NCI-H510A treated with DMSO at 0.1 percent for 48 hours (cell line): ENCODE data around the gene HLA-DRB1.
"Not testable (repeated sequence)": the region's sequence is repeated elsewhere in the genome, so short reads cannot be mapped to it uniquely, and the experiment has no call there.

Experiments used
- DNase-seq: peaks from one replicate; lab custom pipeline; 2025; lab: John Stamatoyannopoulos, UW

HLA-DRB1 gene

DNA sequence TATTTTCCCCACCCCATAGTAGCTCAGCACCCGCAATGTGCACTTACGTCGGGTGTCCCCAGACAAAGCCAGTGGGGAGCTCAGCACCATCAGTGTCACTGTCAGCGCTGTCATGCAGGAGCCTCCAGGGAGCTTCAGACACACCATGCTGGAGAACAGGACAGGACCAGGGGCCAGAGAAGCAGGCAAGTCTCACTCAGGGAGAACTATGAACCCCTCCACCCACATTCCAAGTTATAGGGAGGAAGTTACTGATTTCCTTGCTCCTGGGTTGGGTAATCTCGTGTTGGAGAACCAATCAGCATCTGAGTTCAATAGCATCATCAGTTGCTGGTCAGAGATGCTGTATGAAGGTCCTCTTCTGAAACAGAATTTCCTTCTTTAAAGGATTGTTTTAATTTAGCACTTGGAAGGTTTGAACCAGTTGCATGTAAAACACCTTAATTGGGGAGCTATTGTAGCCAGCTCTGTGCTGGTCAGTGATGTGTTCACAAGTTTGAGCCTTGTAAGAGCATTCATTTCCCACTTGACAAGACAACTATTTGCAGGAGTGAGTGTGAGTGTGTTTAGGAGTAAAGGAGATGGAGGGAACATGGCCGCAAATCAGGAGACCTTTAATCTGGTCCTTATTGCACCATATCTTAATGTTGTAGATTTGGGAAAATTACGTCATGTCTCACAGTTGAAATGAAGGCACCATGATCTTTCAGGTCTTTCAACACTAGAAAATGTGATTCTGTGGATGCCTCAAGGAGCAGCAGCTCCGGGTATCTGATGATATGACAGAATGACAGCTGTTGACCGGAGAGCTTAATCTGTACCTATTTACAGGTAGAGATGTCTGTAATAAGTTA lies at the start of gene HLA-DRB1:
Gene HLA-DRB1, minus strand, starts transcription at position 253 of the 854 bp plus-strand sequence. Its CDS starts 106 bp downstream, at position 147.
- no peak for DNase-seq

DNA sequence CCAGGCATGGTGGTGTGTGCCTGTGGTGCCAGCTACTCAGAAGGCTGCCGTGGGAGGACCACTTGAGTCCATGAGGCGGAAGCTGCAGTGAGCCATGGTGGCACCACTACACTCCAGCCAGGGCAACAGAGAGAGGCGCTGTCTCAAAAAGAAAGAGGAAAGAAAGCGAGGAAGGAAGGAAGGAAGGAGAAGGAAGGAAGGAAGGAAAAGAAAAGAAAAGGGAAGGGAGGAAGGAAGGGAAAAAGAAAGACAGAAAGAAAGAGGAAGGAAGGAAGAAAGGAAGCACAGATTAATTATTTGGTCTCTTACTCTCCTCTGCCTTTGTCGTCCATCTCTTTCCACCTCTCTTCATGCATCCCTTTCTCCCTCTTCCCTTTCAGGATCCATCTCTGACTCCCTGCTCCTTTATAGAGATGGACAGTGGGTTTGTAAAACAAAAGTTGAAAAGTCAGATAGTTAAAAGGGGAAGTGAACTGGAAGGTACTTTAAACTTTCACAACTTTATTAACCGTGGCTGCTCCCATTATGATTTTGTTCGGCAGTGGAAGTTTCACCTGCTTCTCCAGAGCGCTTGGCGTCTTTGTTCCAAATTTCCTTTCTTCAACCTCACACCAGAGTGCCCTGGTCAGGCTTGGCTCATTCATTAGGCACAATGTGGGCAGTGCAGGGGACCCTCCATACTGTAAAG lies 49.0 kb upstream of the HLA-DRB1 start:
- no peak for DNase-seq

DNA sequence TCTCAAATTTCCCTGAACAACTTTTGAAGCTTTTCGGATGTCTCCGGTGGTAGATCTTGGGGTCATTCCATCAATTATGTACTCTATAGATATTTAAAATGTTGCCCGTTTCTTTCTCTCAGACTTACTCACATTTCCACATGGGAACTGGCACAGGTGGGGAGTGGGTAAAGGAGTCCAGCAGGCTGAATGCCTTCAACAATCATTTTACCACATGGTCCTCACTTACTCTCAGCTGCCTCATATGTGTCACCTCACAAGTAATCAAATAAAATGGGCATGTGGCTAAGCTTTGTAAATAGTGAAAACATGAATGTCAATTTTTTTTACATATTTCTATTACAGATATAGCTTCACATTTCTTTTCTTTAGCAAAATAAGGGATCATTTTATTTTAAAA lies 48.2 kb upstream of the HLA-DRB1 start:
- no peak for DNase-seq

DNA sequence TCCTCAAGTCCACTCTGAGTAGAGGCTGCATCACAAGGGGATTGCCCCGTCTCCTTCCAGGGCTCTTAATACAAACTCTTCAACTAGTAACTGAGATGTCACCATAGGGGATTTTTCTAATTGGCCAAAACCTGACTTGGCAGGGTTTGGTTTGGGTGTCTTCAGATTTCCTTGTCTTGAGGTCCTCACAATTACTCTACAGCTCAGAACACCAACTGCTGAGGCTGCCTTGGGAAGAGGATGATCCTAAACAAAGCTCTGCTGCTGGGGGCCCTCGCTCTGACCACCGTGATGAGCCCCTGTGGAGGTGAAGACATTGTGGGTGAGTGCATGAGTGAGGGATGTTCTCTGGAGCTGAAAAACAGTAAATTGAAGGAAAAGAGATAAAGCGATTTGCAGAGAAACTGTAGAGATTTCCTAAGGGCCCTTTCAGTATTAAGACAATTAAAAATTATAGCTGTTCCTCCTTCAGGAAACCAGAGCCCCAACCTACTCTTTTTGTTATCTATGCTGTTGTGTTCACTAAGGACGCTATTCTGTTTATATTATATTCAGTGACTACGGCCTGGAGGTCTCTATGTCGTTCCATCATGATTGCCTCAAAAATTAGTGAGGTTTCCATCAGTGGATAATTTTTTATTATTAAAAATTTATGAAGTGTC lies 47.7 kb upstream of the HLA-DRB1 start, which contains the start of gene HLA-DQA1:
Gene HLA-DQA1, plus strand, starts transcription at position 188 of the 662 bp plus-strand sequence. Its CDS starts 53 bp downstream, at position 241.
- DNase-seq: no peak

DNA sequence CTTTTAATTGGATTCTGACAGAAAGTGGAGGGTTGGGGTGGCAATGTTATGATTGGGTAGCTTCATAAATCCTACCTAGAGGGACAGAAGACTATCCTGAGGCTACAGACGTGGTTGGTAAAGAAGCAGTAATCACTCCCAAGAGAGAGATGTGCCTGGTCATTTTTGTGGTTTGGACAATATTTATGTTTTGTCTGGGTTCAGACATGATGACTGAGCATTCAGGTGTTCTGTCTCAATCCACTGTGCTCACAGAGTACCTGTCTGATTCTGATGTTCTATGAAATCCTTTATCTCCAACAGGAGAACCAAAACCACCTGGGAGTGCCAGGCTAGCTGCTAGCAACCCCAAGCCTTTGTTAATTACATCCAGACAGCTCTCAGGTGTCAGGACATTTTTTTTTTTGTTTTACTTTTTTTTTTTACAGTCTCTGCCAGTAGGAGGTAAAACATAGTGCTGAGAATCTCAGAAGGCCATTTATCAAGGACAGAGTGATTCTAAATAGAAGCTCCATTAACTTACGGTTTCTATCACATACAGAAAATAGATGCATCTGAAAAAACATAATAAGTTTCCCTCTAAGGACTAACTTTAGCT lies 46.0 kb upstream of the HLA-DRB1 start:
- DNase-seq: no peak

DNA sequence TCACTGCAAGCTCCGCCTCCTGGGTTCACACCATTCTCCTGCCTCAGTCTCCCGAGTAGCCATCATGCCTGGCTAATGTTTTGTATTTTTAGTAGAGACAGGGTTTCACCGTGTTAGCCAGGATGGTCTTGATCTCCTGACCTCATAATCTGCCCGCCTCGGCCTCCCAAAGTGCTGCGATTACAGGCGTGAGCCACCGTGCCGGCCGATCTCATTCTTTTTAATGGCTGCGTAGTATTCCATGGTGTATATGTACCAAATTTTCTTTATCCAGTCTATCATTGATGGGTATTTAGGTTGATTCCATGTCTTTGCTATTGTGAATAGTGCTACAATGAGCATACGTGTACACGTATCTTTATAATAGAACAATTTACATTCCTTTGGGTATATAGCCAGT lies 40.1 kb upstream of the HLA-DRB1 start:
- DNase-seq: not testable (repeated sequence)

DNA sequence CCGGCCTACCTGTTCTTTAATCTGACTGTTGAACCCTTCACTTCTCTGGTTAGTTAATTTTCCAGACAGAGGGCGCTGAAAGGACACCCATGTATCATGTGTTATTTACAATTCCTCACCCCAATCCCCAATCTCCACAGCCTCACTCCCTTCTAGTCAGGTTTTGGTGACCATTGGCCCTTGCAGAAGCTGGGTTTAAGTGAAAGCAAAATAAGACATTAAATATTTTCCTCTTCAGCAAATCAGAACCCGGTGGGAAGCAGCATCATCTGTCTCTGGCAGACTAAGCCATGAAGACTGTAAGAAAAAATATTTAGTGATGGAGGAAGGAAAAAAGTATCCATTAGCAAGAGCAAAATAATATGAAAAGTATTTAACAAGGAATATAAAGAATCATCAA lies 38.2 kb upstream of the HLA-DRB1 start:
- no peak for DNase-seq

DNA sequence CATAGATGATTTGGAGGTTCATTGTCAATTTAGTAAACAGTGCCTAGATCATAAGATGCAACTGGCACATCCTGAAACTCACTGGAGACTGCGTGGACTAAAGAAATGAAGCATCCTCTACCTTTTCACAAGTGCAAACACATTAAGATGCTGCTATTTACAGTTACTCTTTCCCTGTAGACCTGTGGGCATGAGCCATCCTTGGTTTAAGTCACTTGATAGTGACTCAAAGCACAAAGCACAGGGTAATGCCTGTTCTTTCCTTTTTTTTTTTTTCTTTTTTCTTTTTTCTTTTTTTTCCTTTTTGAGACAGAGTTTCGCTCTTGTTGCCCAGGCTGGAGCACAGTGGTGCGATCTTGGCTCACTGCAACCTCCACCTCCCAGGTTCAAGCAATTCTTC lies 37.6 kb upstream of the HLA-DRB1 start:
- no peak for DNase-seq

DNA sequence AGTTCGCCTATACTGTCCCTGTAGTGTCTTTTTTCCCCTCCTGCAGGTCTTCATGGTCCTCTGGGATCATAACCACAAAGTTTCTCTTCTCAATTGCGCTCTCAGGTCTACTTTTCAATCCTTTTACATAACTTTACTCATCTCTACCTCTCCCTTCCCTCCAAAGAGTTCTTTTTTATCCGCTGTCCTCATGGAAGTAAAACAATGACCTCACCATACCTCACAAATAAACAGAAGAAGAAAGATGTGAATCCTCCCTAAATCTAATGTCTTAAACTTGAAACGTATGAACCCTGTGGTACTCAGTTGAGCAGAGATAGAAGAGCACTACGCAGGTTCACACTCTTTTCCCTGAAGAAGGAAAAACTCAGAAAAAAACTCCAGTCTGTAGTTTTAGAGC lies 35.5 kb upstream of the HLA-DRB1 start:
- DNase-seq: no peak

DNA sequence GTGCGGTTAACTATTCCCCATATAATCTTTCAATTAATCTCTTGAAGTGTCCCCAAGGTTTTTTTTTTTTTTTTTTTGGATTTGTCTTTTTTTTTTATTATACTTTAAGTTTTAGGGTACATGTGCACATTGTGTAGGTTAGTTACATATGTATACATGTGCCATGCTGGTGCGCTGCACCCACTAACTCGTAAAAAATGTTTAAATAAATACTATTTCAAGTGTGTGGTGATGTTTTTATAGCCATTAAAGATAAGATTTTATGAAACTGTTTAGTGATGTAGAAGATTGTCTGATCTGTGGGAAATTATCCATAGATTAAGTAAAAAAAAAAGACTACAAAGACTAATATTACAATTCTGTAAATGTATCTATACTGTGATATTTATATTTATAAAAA lies 34.9 kb upstream of the HLA-DRB1 start:
- no peak for DNase-seq

DNA sequence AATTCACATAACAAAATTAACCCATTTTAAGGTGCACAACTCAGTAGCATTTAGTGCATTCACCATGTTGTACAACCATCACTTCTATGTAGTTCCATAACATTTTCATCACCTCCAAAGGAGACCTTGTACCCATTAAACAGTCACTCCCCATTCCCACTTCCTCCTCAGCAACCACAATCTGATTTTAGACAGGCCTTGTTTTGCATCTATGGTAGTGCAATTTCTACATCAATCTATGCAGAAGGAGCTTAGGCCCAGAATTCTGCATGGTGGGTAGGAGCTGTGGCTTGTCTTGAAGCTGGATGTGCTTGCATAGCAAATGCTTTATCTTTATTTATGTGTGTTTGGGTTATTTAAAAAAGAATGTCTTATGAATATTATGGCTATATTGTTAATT lies 34.0 kb upstream of the HLA-DRB1 start:
- no peak for DNase-seq

DNA sequence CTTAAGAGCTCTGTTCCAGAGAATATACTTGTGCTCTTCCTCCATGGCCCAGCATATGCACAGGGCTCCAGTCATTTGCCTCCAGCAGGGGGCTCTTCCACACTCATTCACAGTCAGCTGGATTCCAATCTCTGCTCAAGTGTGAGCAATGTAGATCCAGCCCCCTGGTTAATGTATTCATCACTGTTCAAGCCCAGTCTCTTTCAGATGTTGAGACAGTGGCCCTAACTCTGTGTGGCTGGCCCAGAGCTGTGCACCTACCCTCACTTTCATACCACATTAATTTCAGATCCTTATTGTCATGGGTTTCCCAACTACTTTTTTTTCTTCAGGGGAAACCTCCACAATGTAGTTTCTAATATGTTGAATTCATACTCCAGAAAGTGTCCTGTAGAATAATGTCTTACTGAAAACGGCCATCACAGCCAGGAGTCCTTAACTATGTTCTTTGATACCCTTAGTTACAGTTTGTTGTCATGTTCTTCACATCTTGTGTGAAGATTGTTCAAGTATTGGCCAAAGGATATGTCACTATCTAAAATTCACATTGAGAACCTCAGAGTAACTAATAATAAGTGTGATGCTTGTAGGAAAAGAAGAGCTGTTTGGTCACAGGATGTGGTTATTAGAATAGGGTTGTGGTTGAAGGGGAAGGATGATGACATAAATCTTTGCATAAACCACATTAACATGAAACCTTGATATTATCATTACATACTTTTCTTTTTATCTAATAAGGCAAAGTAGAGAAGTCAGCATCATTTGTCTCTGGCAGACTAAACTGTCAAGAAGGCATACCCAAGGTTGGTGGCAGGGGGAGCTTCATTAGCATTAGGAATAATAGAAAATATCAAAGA lies 33.1 kb upstream of the HLA-DRB1 start:
- no peak for DNase-seq

DNA sequence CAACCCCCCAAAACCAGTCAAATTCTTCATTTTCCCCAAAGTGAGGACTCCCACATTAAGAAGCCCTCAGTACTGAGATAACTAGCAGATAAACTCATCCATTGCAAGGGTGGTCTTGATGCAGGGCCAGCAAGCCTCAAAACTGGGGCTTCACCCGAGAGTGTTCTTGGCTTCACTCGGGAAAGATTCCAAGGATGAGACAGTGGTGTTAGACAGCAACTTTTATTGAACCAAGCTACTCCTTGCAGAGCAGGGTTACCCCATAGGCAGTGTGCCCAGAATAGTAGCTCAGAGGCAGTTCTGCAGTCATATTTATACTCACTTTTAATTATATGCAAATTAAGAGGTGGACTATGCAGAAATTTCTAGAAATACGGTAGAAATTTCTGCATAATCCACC lies 31.7 kb upstream of the HLA-DRB1 start:
- no peak for DNase-seq

DNA sequence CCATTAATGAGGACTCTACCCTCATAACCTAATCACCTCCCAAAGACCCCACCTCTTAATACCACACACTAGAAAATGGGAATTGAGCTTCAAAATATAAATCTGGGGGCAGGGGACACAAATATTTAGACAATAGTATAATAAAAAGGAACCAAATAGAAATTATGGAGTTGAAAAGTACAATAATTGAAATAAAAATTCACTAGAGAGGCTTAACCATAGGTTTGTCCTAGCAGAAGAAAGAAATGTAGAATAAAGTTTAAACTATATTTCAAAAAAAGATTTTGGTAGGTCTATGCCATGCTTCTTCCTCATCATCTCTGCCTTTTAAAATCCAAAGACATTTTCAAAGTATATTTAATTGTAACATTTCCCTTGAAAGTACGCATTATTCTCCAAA lies 28.1 kb upstream of the HLA-DRB1 start:
- no peak for DNase-seq

DNA sequence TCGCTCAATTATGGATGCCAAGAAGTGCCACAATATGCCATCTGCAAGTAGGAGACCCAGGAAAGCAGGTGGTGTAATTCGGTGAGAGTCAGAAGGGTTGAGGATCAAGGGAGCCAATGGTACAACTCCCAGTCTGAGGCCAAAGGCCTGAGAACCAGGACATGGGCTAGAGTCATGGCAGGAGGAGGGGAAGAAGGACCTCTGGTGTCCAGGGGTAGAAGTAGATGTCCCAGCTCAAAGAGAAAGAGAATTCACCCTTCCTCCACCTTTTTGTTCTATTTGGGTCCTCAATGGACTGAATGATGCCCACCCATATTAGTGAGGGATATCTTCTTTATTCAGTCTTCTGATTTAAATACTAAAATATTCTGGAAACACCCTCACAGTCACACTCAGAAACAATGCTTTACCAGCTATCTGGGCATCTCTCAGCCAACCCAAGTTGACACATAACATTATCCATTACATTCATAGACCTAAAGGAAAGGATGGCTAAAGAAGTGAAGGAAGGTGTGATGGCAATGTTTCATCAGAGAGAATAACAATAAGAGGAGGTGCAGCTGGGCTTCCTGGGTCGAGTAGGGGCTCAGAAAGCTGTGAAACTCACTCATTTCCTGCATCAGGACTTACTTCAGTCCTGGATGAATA lies 26.4 kb upstream of the HLA-DRB1 start:
- DNase-seq: no peak

DNA sequence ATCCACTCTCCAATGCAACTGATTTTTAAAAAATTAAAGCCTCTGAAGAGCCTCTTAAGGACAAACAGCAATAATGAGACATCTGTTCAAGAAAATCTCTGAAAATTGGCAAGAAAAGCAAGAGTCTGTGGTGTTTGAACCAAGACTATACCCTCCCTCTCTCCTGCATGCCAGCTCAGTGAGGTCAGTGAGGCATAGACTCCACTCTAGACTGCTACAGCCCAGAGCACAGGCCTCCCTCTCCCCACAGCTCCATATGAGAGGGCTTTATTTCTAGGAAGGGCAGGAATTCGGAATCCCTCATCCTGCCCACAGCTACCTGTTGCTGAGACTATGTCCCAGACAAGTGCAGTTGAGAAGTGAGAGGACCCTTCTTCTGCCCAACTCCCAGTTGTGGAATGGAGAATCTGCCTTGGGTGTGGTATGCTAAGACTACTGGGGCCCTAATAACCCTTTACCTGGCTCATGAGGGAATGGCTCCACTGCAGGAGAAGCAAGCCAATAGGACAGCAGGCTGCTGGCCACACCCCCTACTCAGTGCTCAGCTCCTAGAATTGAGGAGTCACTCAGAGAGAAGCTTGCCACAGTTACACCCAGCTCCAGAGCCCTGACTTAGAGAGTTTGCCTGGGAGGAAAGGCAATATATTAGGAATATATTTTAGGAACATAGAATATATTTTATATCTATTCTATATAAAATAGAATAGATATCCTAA lies 24.9 kb upstream of the HLA-DRB1 start:
- no peak for DNase-seq

DNA sequence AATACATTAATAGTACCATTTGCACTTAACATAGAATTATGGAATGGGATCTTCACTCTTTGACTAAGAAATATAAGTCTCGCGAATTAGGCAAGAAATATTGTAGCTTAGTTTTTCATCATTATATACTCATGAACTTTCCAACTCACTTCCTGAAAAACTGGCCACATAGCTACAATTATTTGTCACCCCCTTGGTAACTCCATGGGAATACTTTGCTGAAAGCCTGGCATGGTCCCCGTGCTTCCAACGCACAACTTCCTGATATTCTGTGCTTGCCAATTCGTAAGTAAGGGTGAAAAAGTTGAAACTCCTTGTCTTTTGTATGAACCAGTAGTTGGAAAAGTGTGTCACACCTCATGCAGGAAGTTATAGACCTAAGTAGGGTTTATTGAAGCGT lies 23.8 kb upstream of the HLA-DRB1 start:
- DNase-seq: no peak

DNA sequence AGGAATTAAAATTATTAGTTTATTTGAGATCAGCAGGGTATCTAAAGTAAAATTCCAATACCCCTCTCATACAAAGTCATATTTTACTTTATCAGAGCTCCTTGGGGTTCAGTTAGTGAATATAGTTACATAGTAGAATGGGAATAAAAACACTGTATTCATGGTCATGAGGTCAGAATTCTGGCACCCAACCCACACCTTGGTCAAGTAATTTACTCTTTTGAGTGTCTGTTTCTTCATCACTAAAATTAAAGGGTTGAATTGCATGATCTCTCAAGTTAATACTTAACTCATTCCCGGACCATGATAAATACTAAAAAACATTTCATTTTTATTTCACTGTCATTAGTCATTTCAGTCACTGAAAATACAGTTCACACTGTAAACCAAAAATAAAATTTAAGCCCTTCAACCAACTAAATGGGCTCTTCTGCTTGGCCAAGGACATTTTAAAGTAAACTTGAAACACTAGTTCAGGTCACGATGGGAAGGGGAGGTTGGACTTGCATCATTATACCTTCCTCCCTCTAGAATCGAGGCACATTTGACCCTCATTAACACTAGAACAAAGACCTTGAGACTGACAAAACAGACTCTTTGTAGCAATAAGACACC lies 21.1 kb upstream of the HLA-DRB1 start:
- DNase-seq: no peak

DNA sequence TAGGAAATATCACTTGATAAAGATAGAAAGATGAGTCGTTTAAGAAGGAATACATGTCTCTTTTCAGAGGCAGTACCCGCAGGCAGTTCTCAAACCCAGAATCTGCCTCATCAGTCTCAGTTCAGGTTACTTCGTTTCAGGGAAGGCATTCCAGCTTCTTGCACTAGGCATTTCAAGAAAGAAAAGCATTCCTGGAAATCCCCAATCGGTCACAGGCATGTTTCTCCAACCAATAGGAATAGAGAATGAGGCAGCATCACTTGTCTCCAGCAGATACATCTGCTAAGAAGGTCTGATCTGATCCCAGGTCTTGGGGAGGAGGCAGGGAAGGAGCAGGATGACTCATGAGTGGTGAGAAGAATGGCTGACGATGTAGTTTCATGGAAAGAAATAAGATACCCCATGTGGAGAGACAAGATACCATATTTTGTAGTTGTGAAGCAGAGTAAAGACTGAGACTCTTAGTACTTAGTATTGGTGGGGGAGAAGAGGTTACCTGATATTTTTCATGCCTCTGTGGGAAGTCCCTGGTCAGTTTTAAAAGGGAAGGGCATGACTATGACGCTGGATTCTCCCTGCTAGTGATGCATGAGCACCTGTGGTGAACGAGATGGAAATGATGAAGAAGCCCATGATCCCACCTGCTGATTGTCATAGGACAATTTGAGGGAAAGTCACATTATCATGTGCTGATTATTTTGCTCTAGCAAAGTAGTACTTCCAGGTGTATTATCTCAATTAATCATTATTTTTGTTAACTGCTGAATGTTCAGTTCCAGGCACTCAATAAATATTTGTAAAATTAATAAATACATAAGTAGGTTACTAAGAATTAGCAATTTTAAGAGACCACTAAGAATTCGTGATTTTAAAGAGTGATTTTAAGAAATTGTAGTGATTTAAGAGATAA lies 20.3 kb upstream of the HLA-DRB1 start:
- no peak for DNase-seq
